GM19035 (cell line): ENCODE measurements around the gene NGLY1.

Experiments
- ATAC-seq: cut with Tn5 transposase; IDR thresholded peaks from one replicate; pipeline ENCODE4 v1.9.1; 2021; ENCODE audit not compliant: unreplicated experiment

The NGLY1 gene

GRCh38 chr3:25711090-25711489 is 72.2 kb downstream of the NGLY1 start:
- ATAC-seq = no peak

GRCh38 chr3:25708036-25708435 is 75.2 kb downstream of the NGLY1 start:
- no peak for ATAC-seq

- ATAC-seq = no peak
Measured at GRCh38 chr3:25707268-25707926, 75.8 kb downstream of the NGLY1 start.

GRCh38 chr3:25706213-25706612 is 77.0 kb downstream of the NGLY1 start:
- no peak for ATAC-seq

GRCh38 chr3:25697553-25697952 is 85.7 kb downstream of the NGLY1 start:
- ATAC-seq = no peak

DNA sequence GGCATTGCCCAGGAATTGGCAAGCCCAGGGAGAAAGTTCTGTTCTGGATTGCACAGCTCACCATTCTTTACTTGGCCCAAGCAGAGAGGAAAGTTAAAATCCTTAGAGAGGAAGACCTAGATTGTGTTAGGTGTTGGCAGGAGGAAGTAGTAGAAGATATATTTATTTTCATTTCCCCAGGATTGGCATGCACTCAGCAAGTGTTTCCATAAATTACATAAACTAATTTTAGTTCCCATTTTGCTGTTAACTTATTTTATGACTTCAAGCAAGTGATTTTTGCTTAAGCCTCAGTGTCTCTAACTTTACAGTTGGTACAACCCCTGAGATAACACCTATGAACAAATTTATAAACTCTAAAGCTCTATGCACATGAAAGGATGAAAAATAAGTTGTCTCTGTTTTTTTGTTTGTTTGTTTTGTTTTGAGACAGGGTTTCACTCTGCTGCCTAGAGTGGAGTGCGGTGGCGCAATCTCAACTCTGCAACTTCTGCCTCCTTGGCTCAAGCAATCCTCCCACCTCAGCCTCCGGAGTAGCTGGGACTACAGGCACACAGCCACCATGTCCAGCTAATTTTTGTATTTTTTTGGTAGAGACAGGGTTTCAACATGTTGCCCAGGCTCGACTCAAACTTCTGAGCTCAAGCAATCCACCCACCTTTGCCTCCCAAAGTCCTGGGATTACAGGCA is 87.4 kb downstream of the NGLY1 start:
- no peak for ATAC-seq

GRCh38 chr3:25693238-25693637 is 90.0 kb downstream of the NGLY1 start:
- ATAC-seq = no peak

GRCh38 chr3:25692341-25692740 is 90.9 kb downstream of the NGLY1 start:
- no peak for ATAC-seq

GRCh38 chr3:25690768-25691533 is 92.3 kb downstream of the NGLY1 start:
- no peak for ATAC-seq

DNA sequence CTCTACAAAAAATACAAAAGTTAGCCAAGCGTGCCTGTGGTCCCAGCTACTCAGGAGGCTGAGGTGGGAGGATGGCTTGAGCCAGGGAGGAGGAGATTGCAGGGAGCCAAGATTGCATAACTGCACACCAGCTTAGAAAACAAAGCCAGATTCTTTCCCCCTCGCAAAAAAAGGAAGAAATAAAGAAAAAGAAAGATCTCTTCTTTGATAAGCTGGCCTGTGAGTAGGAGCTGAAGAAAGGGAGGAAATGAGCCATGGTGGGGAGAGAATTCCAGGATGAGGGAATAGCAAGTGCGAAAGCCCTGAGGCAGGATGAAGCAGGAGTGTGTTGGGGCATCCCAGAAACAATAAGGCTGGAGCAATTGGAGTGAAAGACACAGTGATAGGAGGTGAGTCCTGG is 94.0 kb downstream of the NGLY1 start:
- no peak for ATAC-seq

- ATAC-seq = no peak
Measured at GRCh38 chr3:25687742-25688141, 95.5 kb downstream of the NGLY1 start.

- ATAC-seq = no peak
Measured at GRCh38 chr3:25686766-25687165, 96.5 kb downstream of the NGLY1 start.

GRCh38 chr3:25683882-25684281 is 99.4 kb downstream of the NGLY1 start:
- no peak for ATAC-seq

GRCh38 chr3:25683410-25683809 is 99.8 kb downstream of the NGLY1 start:
- ATAC-seq = no peak

- no peak for ATAC-seq
Measured at GRCh38 chr3:25679642-25680302, 103.5 kb downstream of the NGLY1 start.

DNA sequence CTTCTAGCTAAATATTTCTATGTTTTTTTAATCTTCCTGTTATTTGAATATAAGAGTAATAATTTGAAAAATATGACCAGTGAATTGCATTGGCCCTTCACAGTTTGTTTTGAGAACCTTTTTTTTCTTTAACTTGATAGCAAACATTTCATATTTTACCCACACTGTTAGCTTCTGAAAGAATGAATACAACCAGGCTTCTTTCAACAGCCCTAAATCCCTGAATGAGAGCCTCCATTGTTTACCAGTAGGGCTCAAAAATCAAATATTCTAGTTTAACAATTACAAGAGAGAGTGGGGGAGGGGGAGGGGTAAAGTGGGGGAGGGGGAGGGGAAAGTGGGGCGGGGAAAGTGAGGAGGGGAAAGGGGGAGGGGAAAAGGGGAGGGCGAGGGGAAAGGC is 104.1 kb downstream of the NGLY1 start:
- ATAC-seq = no peak

- no peak for ATAC-seq
Measured at GRCh38 chr3:25678581-25678980, 104.7 kb downstream of the NGLY1 start.

GRCh38 chr3:25677121-25677520 is 106.1 kb downstream of the NGLY1 start:
- ATAC-seq = no peak

DNA sequence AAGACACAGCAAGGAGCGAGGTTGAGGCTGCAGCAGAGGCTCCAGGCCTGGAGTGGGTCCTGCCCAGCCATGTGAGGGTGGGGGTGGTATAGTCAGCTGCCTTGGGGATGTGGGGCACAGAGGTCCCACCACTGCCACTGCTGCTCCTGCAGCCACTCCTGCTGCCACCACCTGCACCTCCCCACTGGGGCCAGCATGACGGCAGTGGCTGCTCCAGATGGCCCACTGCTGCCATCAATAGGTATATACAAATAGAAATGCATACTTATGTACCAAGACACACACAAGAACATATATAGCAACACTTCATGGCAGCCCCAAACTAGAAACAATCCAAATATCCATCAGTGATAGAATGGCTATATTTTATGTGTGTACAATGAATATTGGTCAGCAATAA is 108.6 kb downstream of the NGLY1 start:
- ATAC-seq = no peak

DNA sequence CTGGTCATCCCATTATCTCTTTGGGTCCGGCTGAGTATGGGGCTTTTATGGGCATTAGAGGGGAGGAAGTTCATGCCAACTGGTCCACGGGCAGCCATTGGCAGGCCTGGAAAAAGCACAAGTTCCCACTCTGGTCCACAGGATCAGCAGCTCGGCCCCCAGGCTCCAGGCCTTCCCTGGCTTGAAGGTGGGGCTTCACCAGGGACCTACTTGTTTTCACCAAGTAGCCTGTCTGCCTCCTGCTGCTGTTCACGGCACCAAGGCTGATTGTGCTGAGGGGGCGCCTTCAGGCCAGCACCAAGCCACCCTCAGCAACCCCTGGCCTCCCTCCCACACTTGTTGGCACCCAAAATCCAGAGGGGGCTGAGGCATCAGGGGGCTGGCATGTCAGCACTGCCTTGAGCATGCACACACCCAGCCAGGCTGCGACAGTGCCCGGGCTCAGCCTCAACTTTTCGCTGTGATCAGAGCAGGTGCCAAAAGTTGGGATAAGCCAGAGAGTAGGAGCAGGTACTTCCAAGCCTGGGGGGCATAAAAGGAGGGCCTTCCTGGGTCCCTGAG is 109.4 kb downstream of the NGLY1 start:
- ATAC-seq = no peak
